ENCODE results near the gene MB21D2.
A peak's percentile ranks its signal among the peaks of the same experiment; 100 is the strongest.
"Not testable (repeated sequence)": the region's sequence is repeated elsewhere in the genome, so short reads cannot be mapped to it uniquely, and the experiment has no call there.

Gene MB21D2

DNA sequence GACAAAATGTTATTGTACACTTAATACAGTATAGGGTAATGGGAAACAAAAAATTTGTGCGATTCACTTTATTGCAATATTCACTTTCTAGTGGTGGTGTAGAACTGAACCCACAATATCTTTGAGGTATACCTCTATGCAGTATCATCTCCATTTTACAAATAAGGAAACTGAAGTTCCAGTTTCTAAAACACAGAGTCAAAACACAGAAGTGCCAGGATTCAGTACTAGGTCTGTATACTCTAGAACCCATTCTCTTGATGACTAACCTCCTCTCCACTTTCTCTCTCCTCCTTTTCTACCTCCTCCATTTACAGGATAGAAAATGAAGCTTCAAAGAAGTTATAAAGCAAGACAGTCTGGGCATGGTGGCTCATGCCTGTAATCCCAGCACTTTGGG lies 62.2 kb downstream of the MB21D2 start:
- DNase-seq: no peak

DNA sequence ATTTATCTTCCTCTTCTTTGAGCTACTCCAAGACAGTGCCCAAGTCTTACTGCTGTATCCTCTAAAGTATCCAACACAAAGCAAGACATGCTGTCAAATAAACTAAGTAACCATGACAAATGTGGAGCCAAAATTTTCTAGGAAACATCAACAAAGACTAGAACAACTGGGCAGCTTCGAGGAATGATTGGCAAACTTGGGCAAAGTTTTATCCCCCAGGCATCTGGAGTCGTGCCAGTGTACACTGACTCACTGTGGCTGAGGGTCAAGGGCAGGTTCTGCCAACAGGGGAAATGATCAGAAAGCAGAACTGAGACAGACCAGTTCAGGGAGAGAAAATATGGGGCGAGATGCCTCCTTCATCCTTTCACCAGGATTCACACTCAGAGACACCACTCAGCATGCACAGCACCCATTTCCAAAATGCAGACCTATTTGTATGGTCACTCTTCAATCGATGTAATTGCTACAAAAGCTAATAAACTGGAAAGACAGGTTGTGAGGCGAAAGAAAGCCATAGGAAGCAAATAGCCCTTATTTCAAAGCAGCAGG lies 65.8 kb downstream of the MB21D2 start:
- peak; percentile 44 for DNase-seq

DNA sequence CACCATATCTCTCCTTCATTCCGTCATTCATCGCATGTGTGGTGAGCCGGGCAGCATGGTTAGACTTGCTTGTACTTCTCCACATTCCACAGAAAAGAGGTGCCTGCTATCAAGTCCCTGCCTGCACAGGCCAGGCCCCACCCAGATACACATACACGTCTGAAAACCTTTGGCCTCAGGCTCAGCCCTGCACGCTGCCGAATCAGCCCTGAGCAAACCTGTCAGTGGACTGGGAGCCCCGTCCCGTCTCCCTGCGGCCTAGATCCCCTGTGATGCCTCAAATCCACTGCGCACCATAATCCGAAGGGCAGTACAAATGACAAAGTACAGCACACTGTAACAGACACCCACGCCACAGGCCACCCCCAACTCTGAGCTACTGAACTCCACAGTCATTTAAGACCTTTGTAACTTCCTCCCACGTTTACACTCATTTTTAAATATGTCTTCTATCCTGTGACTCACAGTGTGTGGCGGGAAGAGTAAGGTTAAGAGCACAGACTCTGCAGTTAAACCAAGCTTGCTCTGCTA lies 67.1 kb downstream of the MB21D2 start:
- no peak for DNase-seq

DNA sequence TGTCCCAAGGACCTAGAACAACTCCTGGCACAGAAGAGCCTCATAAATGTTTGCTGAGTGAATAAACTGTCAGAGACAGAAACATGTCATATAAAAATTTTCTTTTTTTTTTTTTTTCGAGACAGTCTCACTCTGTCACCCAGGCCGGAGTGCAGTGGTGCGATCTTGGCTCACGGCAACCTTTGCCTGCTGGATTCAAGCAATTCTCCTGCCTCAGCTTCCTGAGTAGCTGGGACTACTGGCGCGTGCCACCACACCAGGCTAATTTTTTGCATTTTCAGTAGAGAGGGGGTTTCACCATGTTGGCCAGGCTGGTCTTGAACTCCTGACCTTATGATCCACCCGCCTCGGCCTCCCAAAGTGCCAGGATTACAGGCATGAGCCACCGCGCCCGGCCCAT lies 67.8 kb downstream of the MB21D2 start:
- DNase-seq: not testable (repeated sequence)

GRCh38 chr3:192848371-192849233 lies 69.1 kb downstream of the MB21D2 start:
- no peak for DNase-seq

GRCh38 chr3:192847941-192848340 lies 69.7 kb downstream of the MB21D2 start:
- DNase-seq: no peak

- DNase-seq: no peak
Observed at GRCh38 chr3:192845526-192845855, 72.2 kb downstream of the MB21D2 start.

GRCh38 chr3:192844836-192845525 lies 72.7 kb downstream of the MB21D2 start:
- no peak for DNase-seq

- no peak for DNase-seq
Observed at GRCh38 chr3:192844486-192844765, 73.2 kb downstream of the MB21D2 start.

DNA sequence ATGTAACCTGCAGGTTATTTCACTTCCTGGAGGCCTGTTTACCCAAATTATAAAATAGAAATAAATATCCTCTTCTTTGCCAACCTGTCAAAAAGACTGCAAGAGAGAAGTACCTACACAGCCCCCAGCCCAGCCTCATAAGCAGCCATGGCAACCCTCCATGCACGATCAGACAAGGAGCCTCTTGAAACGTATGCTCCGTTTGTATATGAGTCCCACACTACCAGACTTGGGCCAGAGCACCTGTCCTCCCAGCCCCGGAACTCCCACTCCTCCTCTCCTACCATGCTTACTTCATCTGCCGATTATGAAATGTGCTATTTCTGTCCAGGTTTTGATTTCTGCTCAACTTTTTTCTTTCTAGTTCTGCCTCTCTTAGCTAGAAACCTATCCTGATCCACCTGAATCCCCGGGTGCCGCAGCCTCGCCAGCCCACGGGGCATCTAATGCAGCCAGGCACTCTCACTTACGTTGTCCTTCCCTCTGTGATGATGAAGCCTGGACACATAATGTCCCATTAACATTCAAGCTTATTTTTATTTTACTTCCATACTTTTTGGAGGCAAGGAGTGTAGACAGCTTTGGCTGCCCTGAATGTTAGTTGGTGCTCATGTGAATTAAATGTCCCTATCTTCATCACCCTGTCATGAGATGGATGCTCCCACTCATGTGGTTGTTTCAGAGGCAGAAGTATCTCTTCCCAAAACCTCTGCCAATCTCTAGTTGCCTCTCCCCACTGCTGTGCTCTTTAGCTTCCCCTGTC lies 73.8 kb downstream of the MB21D2 start:
- DNase-seq: no peak

DNA sequence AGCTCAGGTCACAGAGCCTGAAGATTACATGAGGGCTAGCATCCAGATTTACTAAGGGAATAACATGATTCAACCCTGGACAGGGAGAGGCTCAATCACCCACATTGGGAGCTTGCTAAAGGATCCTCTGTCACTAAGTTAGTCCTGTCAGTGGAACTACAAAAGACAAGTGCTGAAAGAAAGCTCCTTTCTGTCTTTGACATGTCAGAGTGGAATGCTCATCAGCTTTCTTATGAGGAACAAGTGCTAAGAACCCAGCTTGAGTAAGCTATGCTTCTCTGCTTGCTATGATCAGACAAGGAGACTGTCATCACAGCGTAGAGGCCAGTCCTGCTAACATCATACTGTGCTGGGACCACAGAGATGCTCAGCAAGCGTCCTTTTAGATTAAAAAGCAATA lies 74.5 kb downstream of the MB21D2 start:
- DNase-seq: no peak

- DNase-seq: no peak
Observed at GRCh38 chr3:192842711-192843110, 74.9 kb downstream of the MB21D2 start.

- DNase-seq: no peak
Observed at GRCh38 chr3:192842138-192842537, 75.5 kb downstream of the MB21D2 start.

GRCh38 chr3:192841428-192841827 lies 76.2 kb downstream of the MB21D2 start:
- peak; percentile 52 for DNase-seq

DNA sequence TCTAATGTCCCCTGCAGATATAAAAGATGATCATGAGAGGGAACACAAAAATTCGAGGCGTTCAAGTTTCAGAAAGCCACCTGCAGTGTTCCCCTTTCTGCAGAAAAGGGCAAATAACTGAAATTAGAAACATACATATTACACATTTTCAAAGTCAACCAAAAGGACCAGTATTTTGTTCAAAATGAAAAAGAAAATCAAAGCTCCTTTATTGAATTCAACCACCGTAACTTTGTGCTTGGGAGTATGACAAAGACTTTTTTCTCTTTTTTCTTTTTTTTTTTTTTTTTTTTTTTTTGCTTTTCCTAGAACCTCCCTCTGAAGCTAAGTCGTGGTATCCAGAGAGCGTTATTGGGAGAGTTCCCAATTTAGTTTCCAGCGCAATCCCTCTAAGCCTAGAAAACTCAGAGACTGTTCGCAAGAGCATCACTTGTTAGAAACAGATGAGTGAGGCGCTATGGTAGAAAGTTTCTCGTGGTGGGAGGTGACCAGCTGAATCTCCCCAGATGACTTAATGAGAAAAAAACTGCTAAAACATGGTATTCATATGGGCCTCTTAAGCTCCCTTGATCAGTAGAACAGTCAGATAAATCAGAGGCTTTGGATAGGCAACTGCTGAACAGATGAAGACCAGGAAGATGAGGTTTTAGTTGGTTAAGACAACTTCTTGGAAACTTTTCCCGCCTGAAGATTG lies 77.4 kb downstream of the MB21D2 start:
- no peak for DNase-seq

- no peak for DNase-seq
Observed at GRCh38 chr3:192835818-192836815, 81.5 kb downstream of the MB21D2 start.

DNA sequence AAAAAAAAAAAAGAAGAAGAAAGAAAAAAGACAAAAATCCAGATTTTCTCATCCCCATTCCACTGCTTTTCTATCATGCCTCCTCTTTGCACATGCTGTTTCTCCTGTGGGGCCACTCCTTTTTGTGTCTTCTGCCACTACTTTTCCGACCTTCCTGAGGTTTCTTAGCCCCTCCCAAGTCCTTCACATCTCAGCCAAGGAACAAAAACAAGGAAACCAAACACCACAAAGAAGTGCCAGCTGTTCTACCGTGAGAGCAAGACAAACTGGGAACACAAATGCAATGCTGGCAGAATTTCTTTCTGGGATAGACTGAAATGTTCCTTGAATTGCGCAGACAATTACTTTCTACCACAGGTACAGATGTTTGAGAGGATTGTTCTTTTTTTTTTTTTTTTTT lies 83.2 kb downstream of the MB21D2 start:
- DNase-seq: no peak

GRCh38 chr3:192833177-192833890 lies 84.3 kb downstream of the MB21D2 start:
- no peak for DNase-seq

DNA sequence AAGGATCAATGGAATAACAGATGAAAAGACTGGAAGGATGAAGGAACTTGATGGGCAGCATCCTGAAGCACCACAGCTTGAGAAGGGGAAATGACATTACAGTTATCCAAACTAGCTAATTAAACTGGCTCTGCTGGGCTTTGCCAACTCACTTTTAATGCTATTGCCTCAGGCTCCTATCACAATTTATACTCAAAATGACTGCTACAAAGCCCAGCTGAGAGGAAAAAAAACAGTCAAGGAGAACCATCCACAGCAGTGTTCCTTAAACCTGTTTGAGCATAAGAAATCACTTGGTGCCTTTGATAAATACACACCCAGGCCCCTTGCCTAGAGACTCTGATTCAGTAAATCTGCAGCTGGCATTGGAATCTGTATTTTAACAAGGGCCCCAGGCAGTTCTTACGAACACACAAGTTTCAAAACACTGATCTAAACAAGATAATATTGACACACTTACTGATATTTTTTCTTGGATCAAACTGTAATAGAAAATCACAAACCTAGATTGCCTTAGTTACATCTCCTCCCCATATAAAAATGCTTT lies 85.8 kb downstream of the MB21D2 start:
- no peak for DNase-seq

DNA sequence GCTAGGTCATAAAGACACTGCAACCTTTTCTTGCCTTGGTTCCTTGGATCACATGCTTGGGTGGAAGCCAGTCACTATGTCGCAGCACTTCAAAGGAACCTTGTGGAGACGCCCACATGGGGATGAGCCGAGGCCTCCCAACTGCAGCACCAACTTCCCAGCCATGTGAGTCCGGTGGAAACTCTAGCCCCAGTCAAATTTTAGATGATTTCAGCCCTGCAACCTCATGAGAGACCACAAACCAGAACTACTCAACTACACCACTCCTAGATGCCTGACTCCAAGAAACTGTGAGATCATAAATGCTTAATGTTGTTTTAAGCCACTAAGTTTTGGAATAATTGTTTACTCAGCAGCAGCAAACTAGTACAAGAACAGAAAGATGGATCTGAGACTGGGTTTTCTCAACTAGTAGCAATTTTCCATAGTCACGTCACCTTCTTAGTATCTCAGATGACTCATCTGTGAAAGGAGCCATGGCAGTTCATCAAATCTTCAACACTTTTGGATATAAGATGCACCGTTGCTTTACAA lies 86.5 kb downstream of the MB21D2 start:
- DNase-seq: no peak
